ENCODE results near the gene TBC1D2. TPM values are rescaled to one million over a fixed set of nuclear protein-coding genes. Genes with fewer than 3 reads are reported as not detected.
A peak's percentile ranks its signal among the peaks of the same experiment; 100 is the strongest.

TBC1D2 gene
- total RNA-seq, 1 donor from 2014 or later = 54.0 TPM

DNA sequence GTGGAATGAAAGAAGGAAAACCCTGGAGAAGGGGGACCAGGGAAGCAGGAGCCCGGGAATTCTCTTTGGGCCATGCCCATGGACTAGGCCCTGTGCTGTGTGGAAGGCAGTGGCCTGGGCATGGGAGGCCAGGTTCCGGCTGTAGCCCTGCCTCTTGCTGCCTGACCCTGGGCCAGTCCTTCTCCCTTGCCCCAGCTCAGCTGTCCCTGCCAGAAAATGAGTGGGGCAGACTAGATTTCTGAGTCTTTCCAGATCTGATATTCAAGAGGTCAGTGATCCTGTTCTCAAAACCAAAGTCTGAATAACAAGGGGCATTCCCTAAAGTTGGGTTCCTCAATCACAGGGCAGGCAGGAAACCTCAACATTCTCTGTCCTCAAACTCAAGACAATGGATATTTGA lies 38.2 kb downstream of the TBC1D2 start:
- Histone ChIP-seq H3K4me3 (ENCODE audit: low read depth, low read length) (no peak overlapping the region), H3K27me3 (ENCODE audit: control insufficient read depth, insufficient read depth, low read length) (no peaks in the 10 kb centered on the region), H3K36me3 (ENCODE audit: control insufficient read depth, insufficient read depth, low read length) (peaks cover 59% of the 10 kb centered on the region)
- TF ChIP-seq, protein P1, sequence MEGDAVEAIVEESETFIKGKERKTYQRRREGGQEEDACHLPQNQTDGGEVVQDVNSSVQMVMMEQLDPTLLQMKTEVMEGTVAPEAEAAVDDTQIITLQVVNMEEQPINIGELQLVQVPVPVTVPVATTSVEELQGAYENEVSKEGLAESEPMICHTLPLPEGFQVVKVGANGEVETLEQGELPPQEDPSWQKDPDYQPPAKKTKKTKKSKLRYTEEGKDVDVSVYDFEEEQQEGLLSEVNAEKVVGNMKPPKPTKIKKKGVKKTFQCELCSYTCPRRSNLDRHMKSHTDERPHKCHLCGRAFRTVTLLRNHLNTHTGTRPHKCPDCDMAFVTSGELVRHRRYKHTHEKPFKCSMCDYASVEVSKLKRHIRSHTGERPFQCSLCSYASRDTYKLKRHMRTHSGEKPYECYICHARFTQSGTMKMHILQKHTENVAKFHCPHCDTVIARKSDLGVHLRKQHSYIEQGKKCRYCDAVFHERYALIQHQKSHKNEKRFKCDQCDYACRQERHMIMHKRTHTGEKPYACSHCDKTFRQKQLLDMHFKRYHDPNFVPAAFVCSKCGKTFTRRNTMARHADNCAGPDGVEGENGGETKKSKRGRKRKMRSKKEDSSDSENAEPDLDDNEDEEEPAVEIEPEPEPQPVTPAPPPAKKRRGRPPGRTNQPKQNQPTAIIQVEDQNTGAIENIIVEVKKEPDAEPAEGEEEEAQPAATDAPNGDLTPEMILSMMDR (IDR thresholded peaks at IDR 0.05; ENCODE audit: insufficient read depth, low read length, severe bottlenecking) = no peak
- DNase-seq (ENCODE audit: low read depth) = no peak
- no peak for FAIRE-seq

DNA sequence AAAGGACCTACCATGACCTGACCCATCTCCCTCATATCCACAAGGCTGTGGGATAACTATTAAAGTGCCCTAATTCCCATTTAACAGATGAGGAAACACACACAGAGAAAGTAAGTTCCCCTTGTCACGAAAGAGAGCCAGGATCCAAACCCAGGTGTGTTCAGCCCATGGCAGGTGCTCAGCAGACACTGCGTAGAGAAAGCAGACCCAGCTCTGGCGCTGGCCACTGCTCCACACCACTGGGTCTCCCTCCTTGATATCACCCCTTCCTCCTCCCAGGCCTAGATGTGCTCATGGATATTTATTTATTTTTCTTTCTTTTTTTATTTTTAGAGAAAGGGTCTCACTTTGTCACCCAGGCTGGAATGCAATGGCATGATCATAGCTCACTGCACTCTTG lies 39.1 kb downstream of the TBC1D2 start:
- Histone ChIP-seq H3K36me3 (ENCODE audit: control insufficient read depth, insufficient read depth, low read length) (peaks cover 59% of the 10 kb centered on the region), H3K4me3 (ENCODE audit: low read depth, low read length) (no peak overlapping the region), H3K27me3 (ENCODE audit: control insufficient read depth, insufficient read depth, low read length) (no peaks in the 10 kb centered on the region)
- TF ChIP-seq, protein P1 (IDR thresholded peaks at IDR 0.05; ENCODE audit: insufficient read depth, low read length, severe bottlenecking) = no peak
- DNase-seq (ENCODE audit: low read depth) (no peak), FAIRE-seq (no peak)

DNA sequence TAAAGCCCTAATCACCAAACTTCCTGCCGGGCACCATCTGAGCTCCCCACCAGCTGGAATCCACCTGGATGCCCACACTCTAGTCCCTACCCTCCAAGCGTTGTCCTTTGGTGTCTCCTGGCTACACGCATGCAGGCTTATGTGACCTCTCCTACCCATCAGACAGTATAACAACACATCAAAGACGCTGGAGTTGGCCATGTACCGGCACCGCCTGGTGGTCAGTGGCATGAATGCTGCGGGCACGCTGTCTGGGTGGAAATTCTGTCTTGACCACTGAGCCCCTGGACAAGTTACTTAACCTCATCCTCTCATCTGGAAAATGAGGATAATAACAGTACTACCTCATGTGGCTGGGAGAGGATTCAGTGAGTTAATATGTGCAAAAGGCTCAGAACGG lies 39.6 kb downstream of the TBC1D2 start:
- no peak overlapping the region for H3K4me3 ChIP-seq (ENCODE audit: low read depth, low read length)
- TF ChIP-seq, protein P1 (IDR thresholded peaks at IDR 0.05; ENCODE audit: insufficient read depth, low read length, severe bottlenecking) = peak; percentile 51
- no peak for FAIRE-seq
- no peaks in the 10 kb centered on the region for H3K27me3 ChIP-seq (ENCODE audit: control insufficient read depth, insufficient read depth, low read length)
- DNase-seq (ENCODE audit: low read depth) = no peak
- H3K36me3 ChIP-seq (ENCODE audit: control insufficient read depth, insufficient read depth, low read length) = peaks cover 59% of the 10 kb centered on the region

DNA sequence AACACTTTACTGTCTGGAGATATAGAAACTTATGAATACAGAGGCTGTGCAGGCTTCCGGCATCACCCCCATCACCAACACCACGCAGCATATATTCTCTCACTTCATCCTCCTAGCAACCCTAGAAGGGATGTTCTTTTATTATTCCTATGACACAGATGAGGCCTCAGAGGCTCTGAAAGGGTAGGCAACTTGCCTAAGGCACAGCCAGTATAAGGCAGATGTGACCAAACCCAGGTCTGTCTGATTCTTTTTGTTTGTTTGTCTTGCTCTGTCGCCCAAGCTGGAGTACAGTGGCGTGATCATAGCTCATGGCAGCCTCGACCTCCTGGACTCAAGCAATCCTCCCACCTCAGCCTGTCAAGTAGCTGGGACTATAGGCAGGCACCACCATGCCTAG lies 40.2 kb downstream of the TBC1D2 start:
- no peak for FAIRE-seq
- Histone ChIP-seq H3K4me3 (ENCODE audit: low read depth, low read length) (no peak overlapping the region), H3K36me3 (ENCODE audit: control insufficient read depth, insufficient read depth, low read length) (peaks cover 58% of the 10 kb centered on the region), H3K27me3 (ENCODE audit: control insufficient read depth, insufficient read depth, low read length) (no peaks in the 10 kb centered on the region)
- DNase-seq (ENCODE audit: low read depth) = no peak
- TF ChIP-seq, protein P1 (IDR thresholded peaks at IDR 0.05; ENCODE audit: insufficient read depth, low read length, severe bottlenecking) = no peak

DNA sequence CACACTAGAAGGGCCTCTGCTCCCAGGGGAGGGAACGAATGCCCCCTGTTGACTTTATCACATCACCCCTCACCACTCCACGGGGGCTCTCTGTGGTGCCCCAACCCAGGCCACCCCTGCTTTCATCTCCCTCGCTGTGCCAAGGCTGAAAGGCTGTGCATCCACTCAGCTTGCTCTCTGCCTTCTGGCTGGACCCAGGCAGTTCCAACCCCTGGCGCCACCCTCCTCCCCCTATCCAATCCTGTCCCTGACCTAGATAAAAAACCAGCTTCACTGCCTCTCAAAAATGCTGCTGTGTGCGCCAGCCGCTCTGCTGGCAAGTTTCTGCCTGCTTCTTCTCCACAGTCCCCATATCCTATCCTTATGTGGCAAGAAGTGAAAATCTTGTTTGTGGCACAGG lies 40.6 kb downstream of the TBC1D2 start:
- Histone ChIP-seq H3K4me3 (ENCODE audit: low read depth, low read length) (no peak overlapping the region), H3K27me3 (ENCODE audit: control insufficient read depth, insufficient read depth, low read length) (no peaks in the 10 kb centered on the region), H3K36me3 (ENCODE audit: control insufficient read depth, insufficient read depth, low read length) (peaks cover 58% of the 10 kb centered on the region)
- TF ChIP-seq, protein P1 (IDR thresholded peaks at IDR 0.05; ENCODE audit: insufficient read depth, low read length, severe bottlenecking) = no peak
- no peak for FAIRE-seq
- no peak for DNase-seq (ENCODE audit: low read depth)

DNA sequence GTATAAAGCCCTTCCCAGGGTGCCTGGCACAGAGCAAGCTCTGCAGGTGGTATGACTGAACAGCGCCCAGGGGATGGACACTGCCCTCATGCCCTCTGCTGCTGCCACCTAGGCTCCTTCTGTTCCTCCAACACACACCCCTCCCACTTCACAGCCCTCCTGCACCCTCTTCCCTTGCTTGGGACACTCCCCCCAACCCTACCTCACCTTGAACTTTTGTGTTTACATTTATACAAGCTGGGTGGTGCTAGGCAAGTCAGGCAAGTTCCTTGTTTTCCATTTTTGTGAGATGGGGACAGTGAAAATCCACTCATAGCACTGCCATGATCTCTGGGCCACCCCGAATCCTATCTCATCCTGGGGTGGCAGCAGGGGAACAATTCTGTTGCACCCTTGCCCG lies 44.2 kb downstream of the TBC1D2 start:
- Histone ChIP-seq H3K27me3 (ENCODE audit: control insufficient read depth, insufficient read depth, low read length) (no peaks in the 10 kb centered on the region), H3K4me3 (ENCODE audit: low read depth, low read length) (no peak overlapping the region), H3K36me3 (ENCODE audit: control insufficient read depth, insufficient read depth, low read length) (peaks cover 60% of the 10 kb centered on the region)
- FAIRE-seq (no peak), DNase-seq (ENCODE audit: low read depth) (no peak)
- TF ChIP-seq, protein P1 (IDR thresholded peaks at IDR 0.05; ENCODE audit: insufficient read depth, low read length, severe bottlenecking) = no peak
